Activated T-helper 17 cell treated with anti-CD3 and anti-CD28 coated beads, Interleukin-2, amount 50 U/mL, for 72 hours (primary cell): ENCODE data around the gene GOLGA2. TPM values are rescaled to one million over a fixed set of nuclear protein-coding genes. Genes with fewer than 3 reads are reported as not detected.

Experiments used
- ATAC-seq: fragments of 150-1000 bp; cut with Tn5 transposase; replicated peaks from 2 replicates; pipeline ENCODE4 v1.10.0; 2021; ENCODE audit warnings: mild to moderate bottlenecking, moderate library complexity
- H3K27ac Mint-ChIP-seq: one replicate; pipeline ENCODE4 v1.8.0; 2022; ENCODE audit warnings: mixed read lengths
- H3K27me3 Mint-ChIP-seq: one replicate; pipeline ENCODE4 v1.8.0; 2022; ENCODE audit warnings: mixed read lengths
- H3K36me3 Mint-ChIP-seq: one replicate; pipeline ENCODE4 v1.8.0; 2022; ENCODE audit warnings: low read depth, mild to moderate bottlenecking, mixed read lengths
- H3K4me1 Mint-ChIP-seq: one replicate; pipeline ENCODE4 v1.8.0; 2022; ENCODE audit warnings: mixed read lengths
- H3K4me3 Mint-ChIP-seq: one replicate; pipeline ENCODE4 v1.8.0; 2022; ENCODE audit warnings: mild to moderate bottlenecking, mixed read lengths
- H3K9me3 Mint-ChIP-seq: one replicate; pipeline ENCODE4 v1.8.0; 2022; ENCODE audit warnings: mixed read lengths
- total RNA-seq, 2 donors: library from RNA; stranded (reverse); gene quantifications; one replicate each; pipeline ENCODE4 v1.2.3, GENCODE V29; 2022

The GOLGA2 gene
- total RNA-seq, 2 donors from 2014 or later: 31.2 to 60.0 TPM

GRCh38 chr9:128304136-128304970, 28.5 kb upstream of the GOLGA2 start:
- Mint-ChIP-seq H3K9me3 (no peaks in the 10 kb centered on the region), H3K4me3 (no peak overlapping the region), H3K27ac (peak overlapping the region; percentile 73), H3K36me3 (peaks cover 15% of the 10 kb centered on the region), H3K4me1 (peaks cover 4% of the 10 kb centered on the region), H3K27me3 (no peaks in the 10 kb centered on the region)
- no peak for ATAC-seq

- Mint-ChIP-seq H3K27ac (no peak overlapping the region), H3K4me1 (peaks cover 4% of the 10 kb centered on the region), H3K4me3 (no peak overlapping the region), H3K9me3 (no peaks in the 10 kb centered on the region), H3K27me3 (no peaks in the 10 kb centered on the region), H3K36me3 (no peaks in the 10 kb centered on the region)
- no peak for ATAC-seq
Observed at GRCh38 chr9:128298535-128299482, 23.0 kb upstream of the GOLGA2 start.

- no peak for ATAC-seq
- peak overlapping the region; percentile 52 for H3K27ac Mint-ChIP-seq
Observed at GRCh38 chr9:128297221-128297773, 21.5 kb upstream of the GOLGA2 start.

DNA sequence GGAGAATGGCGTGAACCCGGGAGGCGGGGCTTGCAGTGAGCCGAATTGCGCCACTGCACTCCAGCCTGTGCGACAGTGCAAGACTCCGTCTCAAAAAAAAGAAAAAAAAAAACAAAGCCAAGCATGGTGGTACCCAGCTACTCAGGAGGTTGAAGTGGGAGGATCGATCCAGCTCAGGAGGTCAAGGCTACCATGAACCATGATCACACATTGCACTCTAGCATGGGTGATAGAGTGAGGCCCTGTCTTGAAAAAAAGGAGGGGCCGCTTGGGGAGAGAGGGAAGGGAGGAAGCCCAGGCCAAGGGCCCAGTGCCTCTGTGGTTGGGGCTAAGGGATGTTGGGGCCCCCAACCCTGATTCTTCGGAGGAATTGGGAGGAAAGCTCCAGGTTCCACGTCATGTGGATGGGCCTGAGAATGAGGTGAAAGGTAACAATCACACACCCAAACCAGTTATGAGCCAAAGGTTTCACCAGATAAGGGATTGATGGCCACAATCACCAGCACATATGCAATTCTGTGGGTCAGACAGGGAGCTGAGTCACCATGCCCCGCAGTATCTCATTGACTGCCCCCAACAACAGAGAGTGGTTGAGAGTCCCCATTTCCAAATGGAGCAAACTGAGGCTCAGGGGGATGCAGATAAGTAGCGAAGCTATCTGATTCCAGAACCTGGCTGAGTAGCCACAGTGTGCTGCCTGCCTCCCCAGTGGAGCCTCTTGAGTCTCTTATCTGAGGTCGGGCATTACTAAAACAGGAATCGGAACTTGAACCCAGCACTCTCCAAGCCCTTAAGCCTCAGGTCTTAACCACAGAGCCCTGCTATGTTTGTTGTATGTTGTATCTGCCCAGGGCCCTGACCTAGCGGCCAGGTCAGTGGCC, 20.8 kb upstream of the GOLGA2 start:
- no peaks in the 10 kb centered on the region for H3K9me3 Mint-ChIP-seq
- H3K27ac Mint-ChIP-seq: peak overlapping the region; percentile 52
- H3K27me3 Mint-ChIP-seq: no peaks in the 10 kb centered on the region
- peaks cover 4% of the 10 kb centered on the region for H3K4me1 Mint-ChIP-seq
- no peak overlapping the region for H3K4me3 Mint-ChIP-seq
- no peak for ATAC-seq
- H3K36me3 Mint-ChIP-seq: no peaks in the 10 kb centered on the region

More at GRCh38 chr9:128297221-128297773, 21.5 kb upstream of the GOLGA2 start:
- Mint-ChIP-seq H3K27me3 (no peaks in the 10 kb centered on the region), H3K36me3 (no peaks in the 10 kb centered on the region), H3K9me3 (no peaks in the 10 kb centered on the region), H3K4me1 (peaks cover 4% of the 10 kb centered on the region), H3K4me3 (no peak overlapping the region)

GRCh38 chr9:128294142-128294541, 18.3 kb upstream of the GOLGA2 start:
- Mint-ChIP-seq H3K27me3 (no peaks in the 10 kb centered on the region), H3K4me3 (no peak overlapping the region), H3K9me3 (no peaks in the 10 kb centered on the region), H3K4me1 (peaks cover 4% of the 10 kb centered on the region), H3K27ac (no peak overlapping the region), H3K36me3 (no peaks in the 10 kb centered on the region)
- ATAC-seq: no peak

DNA sequence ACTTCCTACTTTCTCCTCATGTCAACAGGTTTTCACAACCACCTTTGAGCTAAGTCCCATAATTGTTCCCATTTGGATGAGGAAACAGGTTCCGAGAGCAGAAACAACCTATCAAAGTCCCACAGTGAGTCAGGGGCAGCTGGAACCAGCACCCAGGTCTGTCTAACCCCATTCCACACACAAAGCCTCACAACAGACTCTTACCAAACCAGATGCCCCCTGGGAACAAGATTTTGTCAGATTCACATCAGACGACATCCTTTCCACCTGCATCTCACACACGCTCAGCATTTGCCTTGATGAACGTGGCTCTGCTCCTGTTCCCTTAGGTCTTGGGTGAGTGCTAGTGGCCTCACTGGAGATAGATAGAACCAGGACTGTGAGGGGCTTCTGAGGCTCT, 17.3 kb upstream of the GOLGA2 start:
- Mint-ChIP-seq H3K9me3 (no peaks in the 10 kb centered on the region), H3K4me1 (peaks cover 4% of the 10 kb centered on the region), H3K4me3 (no peak overlapping the region), H3K36me3 (no peaks in the 10 kb centered on the region), H3K27ac (no peak overlapping the region), H3K27me3 (no peaks in the 10 kb centered on the region)
- no peak for ATAC-seq

GRCh38 chr9:128292009-128292408, 16.2 kb upstream of the GOLGA2 start:
- H3K9me3 Mint-ChIP-seq: no peaks in the 10 kb centered on the region
- no peaks in the 10 kb centered on the region for H3K27me3 Mint-ChIP-seq
- H3K36me3 Mint-ChIP-seq: no peaks in the 10 kb centered on the region
- no peak overlapping the region for H3K4me3 Mint-ChIP-seq
- H3K27ac Mint-ChIP-seq: no peak overlapping the region
- peaks cover 4% of the 10 kb centered on the region for H3K4me1 Mint-ChIP-seq
- ATAC-seq: no peak

DNA sequence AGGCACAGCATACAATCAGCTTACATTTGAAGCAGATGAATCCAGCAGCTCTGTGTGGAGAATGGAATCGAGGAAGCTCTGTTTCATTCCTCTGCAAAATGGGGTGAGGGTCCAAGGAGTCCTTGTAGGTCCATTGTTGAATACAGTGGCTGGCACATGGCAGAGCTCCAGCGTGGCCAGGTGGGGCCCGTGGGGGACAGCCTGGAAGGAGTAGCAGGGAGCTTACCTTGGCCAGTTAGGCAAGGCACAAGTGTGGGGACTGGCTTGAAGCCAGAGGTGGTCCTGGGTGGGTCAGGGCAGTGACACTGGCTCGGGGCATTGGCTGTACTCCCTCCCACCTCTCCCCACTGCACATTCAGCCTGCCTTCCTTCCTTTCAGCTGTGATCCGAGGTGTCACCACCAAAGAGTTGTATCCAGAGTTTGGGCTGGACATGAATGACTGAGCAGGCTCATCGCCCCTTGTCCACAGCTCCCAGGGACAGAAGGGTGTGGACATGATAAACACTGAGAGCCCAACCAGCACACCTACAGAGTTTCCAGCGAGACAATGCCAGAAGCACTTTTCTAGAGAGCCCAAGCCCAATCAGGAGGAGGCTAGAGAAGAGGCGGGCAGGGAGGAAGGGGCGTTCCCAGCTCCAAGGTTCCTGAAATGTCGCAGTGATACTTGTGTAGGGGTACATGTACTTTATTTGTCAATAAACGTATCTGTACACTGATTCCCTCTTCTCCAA, 12.6 kb upstream of the GOLGA2 start:
- no peaks in the 10 kb centered on the region for H3K9me3 Mint-ChIP-seq
- no peak overlapping the region for H3K4me3 Mint-ChIP-seq
- H3K27me3 Mint-ChIP-seq: no peaks in the 10 kb centered on the region
- H3K36me3 Mint-ChIP-seq: peaks cover 6% of the 10 kb centered on the region
- no peak for ATAC-seq
- peak overlapping the region; percentile 12 for H3K27ac Mint-ChIP-seq
- H3K4me1 Mint-ChIP-seq: no peaks in the 10 kb centered on the region

DNA sequence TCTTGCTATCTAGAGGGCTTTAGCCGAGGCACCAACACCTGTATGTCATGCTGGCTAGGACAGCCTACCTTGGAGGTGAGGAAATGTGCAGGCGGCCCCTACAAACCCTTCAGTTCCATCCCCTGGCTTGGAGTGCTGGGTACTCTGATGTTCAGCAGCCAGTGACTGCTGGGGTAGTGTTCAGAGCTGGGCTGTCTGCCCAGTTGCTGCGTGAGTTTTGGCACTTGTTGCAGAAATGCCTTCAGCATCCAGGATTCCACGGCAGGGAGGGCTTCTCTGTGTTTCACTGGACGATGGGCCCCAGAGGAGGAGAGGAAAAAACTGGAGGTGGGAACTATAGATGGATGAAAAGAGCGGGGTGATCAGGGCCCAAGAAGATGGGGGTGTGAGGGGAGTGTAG, 10.6 kb upstream of the GOLGA2 start:
- ATAC-seq: no peak
- Mint-ChIP-seq H3K27me3 (no peaks in the 10 kb centered on the region), H3K36me3 (peaks cover 6% of the 10 kb centered on the region), H3K27ac (no peak overlapping the region), H3K9me3 (no peaks in the 10 kb centered on the region), H3K4me3 (no peak overlapping the region), H3K4me1 (no peaks in the 10 kb centered on the region)

GRCh38 chr9:128285033-128285784, 9.4 kb upstream of the GOLGA2 start:
- Mint-ChIP-seq H3K4me3 (no peak overlapping the region), H3K36me3 (peaks cover 6% of the 10 kb centered on the region), H3K9me3 (no peaks in the 10 kb centered on the region), H3K27me3 (no peaks in the 10 kb centered on the region), H3K4me1 (peaks cover under 1% of the 10 kb centered on the region), H3K27ac (no peak overlapping the region)
- ATAC-seq: no peak

- H3K4me1 Mint-ChIP-seq: peaks cover 9% of the 10 kb centered on the region
- no peak for ATAC-seq
Observed at GRCh38 chr9:128282500-128282899, 6.7 kb upstream of the GOLGA2 start.

DNA sequence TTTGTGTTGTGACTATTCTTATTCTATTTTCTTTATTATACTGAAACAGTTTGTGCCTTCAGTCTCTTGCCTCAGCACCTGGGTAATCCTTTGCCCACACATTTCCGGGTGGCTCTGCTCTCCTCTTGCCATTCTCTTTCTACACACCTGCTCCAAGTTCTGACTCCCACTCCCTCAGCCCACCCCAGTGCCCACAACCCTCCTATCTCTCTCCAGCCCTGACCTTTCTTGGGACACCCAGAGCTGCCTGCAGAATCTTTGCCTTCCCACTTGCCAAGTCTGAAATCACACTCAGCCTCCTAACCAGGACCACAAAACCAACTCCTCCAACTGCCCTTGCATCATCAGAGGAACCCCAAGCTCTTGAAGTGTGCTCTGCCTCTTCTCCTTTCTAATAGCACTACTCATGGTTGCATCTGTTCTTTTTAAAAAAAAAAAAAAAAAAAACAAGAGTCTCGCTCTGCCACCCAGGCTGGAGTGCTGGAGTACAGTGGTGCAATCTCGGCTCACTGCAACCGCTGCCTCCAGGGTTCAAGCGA, 4.3 kb upstream of the GOLGA2 start:
- H3K4me1 Mint-ChIP-seq: peaks cover 22% of the 10 kb centered on the region
- H3K36me3 Mint-ChIP-seq: peaks cover 14% of the 10 kb centered on the region
- no peaks in the 10 kb centered on the region for H3K27me3 Mint-ChIP-seq
- H3K4me3 Mint-ChIP-seq: no peak overlapping the region
- no peaks in the 10 kb centered on the region for H3K9me3 Mint-ChIP-seq
- ATAC-seq: no peak
- no peak overlapping the region for H3K27ac Mint-ChIP-seq

More at GRCh38 chr9:128282500-128282899, 6.7 kb upstream of the GOLGA2 start:
- H3K36me3 Mint-ChIP-seq: peaks cover 6% of the 10 kb centered on the region
- no peak overlapping the region for H3K27ac Mint-ChIP-seq
- no peaks in the 10 kb centered on the region for H3K9me3 Mint-ChIP-seq
- H3K4me3 Mint-ChIP-seq: no peak overlapping the region
- H3K27me3 Mint-ChIP-seq: no peaks in the 10 kb centered on the region
